ACC112 (cell line): ENCODE measurements around the gene CTBP1.

Experiments
- H2AFZ ChIP-seq: fragments of 200-600 bp; sonication (generic); one replicate; pipeline ENCODE4 v1.6.0; 2017; ENCODE audit warnings: antibody characterized with exemption, low read length; ENCODE audit not compliant: unreplicated experiment
- H3K27ac ChIP-seq: fragments of 200-600 bp; sonication (generic); 2 replicates; pipeline ENCODE4 v1.5.1; 2014; ENCODE audit warnings: low read depth, mild to moderate bottlenecking, antibody characterized with exemption, low read length, moderate library complexity
- H3K27me3 ChIP-seq: fragments of 200-600 bp; sonication (generic); 2 replicates; pipeline ENCODE4 v1.6.1; 2014; ENCODE audit warnings: mild to moderate bottlenecking, antibody characterized with exemption, low read length, moderate library complexity, mixed read lengths; ENCODE audit not compliant: insufficient read depth
- H3K36me3 ChIP-seq: fragments of 200-600 bp; sonication (generic); 2 replicates; pipeline ENCODE4 v1.6.1; 2016; ENCODE audit warnings: mild to moderate bottlenecking, antibody characterized with exemption, low read length, moderate library complexity, mixed read lengths; ENCODE audit not compliant: insufficient read depth
- H3K4me1 ChIP-seq: fragments of 200-600 bp; sonication (generic); one replicate; pipeline ENCODE4 v1.6.1; 2016; ENCODE audit warnings: low read length, mixed read lengths; ENCODE audit not compliant: insufficient read depth, unreplicated experiment, control insufficient read depth
- H3K4me3 ChIP-seq: fragments of 200-600 bp; sonication (generic); 2 replicates; pipeline ENCODE4 v1.5.1; 2014; ENCODE audit warnings: mild to moderate bottlenecking, low read depth, low read length
- H3K79me2 ChIP-seq: fragments of 200-600 bp; sonication (generic); one replicate; pipeline ENCODE4 v1.6.0; 2016; ENCODE audit warnings: low read length; ENCODE audit not compliant: control insufficient read depth, unreplicated experiment, insufficient read depth

Gene CTBP1

GRCh38 chr4:1221155-1221870 is 27.6 kb downstream of the CTBP1 start:
- Histone ChIP-seq H3K4me3 (no peak overlapping the region), H2AFZ (no peak overlapping the region), H3K4me1 (no peaks in the 10 kb centered on the region), H3K79me2 (peaks cover 2% of the 10 kb centered on the region), H3K27ac (no peak overlapping the region), H3K36me3 (peaks cover 31% of the 10 kb centered on the region; the same call in 1 of the 2 replicates), H3K27me3 (no peaks in the 10 kb centered on the region)

DNA sequence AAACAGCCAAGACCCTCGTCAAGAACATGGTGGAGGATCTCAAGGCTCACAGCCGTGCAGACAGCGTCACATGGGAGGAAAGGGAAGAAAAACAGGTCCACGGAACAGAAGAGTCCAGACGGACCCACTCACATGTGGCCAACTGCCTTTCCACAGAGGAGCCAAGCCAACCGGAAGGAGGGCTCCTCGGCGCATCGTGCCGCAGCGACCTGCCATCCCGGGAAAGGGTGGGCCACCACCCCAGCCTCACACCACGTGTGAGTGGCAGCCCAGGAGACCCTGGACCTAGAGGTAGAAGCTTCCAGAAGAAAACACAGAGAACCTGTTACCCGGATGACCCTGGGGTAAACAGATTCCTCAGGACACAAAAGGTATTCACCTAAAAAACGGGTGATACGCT is 28.4 kb downstream of the CTBP1 start:
- H3K27me3 ChIP-seq = no peaks in the 10 kb centered on the region
- peaks cover 30% of the 10 kb centered on the region; the same call in 1 of the 2 replicates for H3K36me3 ChIP-seq
- no peak overlapping the region for H3K27ac ChIP-seq
- H3K4me3 ChIP-seq = no peak overlapping the region
- H3K79me2 ChIP-seq = peaks cover 2% of the 10 kb centered on the region
- H3K4me1 ChIP-seq = no peaks in the 10 kb centered on the region
- no peak overlapping the region for H2AFZ ChIP-seq

GRCh38 chr4:1219566-1219950 is 29.4 kb downstream of the CTBP1 start:
- Histone ChIP-seq H3K4me3 (no peak overlapping the region), H3K4me1 (no peaks in the 10 kb centered on the region), H2AFZ (no peak overlapping the region), H3K27ac (no peak overlapping the region), H3K36me3 (peaks cover 23% of the 10 kb centered on the region; the same call in 1 of the 2 replicates), H3K79me2 (peaks cover 2% of the 10 kb centered on the region), H3K27me3 (no peaks in the 10 kb centered on the region)

DNA sequence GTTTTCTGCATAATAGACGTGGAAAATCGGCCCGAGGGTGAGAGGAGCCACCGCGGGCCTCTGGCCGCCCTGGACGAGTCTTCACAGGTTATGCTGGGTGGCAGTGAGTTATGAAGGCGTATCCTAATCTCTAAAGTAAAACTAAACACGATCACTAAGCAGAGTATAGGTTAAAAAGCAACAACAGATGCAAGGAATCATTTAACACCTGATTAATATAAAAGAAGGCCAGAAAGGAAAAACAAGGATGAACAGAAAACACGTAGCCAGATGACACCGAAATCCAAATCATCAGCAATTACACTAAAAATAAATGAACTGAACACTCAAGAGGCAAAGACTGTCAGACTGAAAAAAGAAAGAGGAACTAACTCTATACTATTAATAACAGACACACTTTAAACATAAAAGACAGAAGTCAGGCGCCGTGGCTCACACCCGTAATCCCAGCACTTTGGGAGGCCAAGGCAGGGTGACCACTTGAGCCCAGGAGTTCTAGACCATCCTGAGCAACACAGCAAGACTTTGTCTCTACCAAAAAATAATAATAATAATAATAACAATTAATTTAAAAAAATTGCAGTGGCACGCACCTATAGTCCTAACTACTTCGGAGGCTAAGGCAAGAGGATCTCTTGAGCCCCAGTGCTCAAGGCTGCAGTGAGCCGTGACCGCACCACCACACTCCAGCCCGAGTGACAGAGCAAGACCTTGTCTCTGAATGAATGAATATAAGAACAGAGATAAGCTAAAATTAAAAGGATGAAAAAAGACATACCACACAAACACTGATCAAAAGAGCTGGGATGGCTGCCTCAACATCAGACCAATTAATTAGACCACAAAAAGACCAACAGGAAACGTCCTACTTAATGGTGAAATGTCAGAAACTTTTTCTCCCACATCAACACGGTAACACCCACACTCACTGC is 30.0 kb downstream of the CTBP1 start:
- peaks cover 17% of the 10 kb centered on the region; the same call in 1 of the 2 replicates for H3K36me3 ChIP-seq
- no peak overlapping the region for H3K27ac ChIP-seq
- H3K79me2 ChIP-seq = peaks cover 2% of the 10 kb centered on the region
- no peak overlapping the region for H3K4me3 ChIP-seq
- H3K4me1 ChIP-seq = no peaks in the 10 kb centered on the region
- no peak overlapping the region for H2AFZ ChIP-seq
- no peaks in the 10 kb centered on the region for H3K27me3 ChIP-seq

DNA sequence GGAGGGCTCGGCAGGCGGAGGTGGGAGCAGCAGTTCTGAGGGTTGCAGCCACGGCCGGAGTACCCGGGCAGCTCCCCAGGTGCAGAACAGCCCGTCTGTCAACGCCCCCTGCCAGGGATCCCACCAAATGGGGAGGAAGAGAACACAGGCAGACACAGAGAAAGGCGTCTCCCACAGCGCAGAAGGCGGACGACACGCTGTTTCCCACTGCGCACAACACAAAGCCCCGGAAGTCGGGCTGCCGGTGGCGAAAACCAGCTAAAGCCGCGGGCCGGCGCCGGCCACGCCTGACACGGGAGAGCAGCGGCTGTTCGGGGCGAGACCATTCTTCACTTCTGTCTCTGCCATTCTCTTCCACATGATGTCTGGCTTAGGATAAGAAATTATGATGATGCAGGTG is 31.6 kb downstream of the CTBP1 start:
- Histone ChIP-seq H3K36me3 (peaks cover 15% of the 10 kb centered on the region; the same call in 1 of the 2 replicates), H3K79me2 (peaks cover 2% of the 10 kb centered on the region), H2AFZ (no peak overlapping the region), H3K27ac (no peak overlapping the region), H3K27me3 (no peaks in the 10 kb centered on the region), H3K4me1 (no peaks in the 10 kb centered on the region), H3K4me3 (no peak overlapping the region)

DNA sequence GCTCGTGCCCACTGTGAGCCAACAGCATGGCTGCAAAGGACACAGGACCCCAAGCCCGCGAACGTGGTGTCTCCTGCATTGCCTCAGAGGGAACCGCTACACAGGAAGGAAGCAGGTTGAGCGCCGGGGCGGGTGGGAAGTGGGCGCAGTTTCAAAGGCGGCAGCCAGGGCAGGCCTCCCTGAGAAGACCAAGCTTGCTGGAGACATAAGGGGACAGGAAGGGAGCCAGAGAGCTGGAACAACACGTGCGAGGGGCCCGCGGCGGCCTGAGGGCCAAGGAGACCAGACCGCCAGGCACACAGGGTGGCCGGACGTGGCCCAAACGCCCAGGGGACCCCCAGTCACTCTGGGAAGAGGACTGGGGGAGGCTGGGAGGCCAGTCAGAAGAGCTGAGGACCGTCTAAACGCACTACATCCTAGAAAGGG is 32.0 kb downstream of the CTBP1 start:
- Histone ChIP-seq H2AFZ (no peak overlapping the region), H3K36me3 (peaks cover 15% of the 10 kb centered on the region; the same call in 1 of the 2 replicates), H3K4me3 (no peak overlapping the region), H3K79me2 (peaks cover 2% of the 10 kb centered on the region), H3K4me1 (no peaks in the 10 kb centered on the region), H3K27me3 (no peaks in the 10 kb centered on the region), H3K27ac (no peak overlapping the region)

- Histone ChIP-seq H3K27ac (no peak overlapping the region), H3K27me3 (no peaks in the 10 kb centered on the region), H3K4me1 (no peaks in the 10 kb centered on the region), H3K4me3 (no peak overlapping the region), H3K36me3 (peaks cover 15% of the 10 kb centered on the region; the same call in 1 of the 2 replicates), H3K79me2 (peaks cover 2% of the 10 kb centered on the region), H2AFZ (no peak overlapping the region)
Measured at GRCh38 chr4:1216076-1216614, 32.8 kb downstream of the CTBP1 start.

GRCh38 chr4:1215141-1216075 is 33.5 kb downstream of the CTBP1 start:
- Histone ChIP-seq H3K36me3 (peaks cover 11% of the 10 kb centered on the region; the same call in 1 of the 2 replicates), H3K27me3 (no peaks in the 10 kb centered on the region), H3K27ac (no peak overlapping the region), H3K79me2 (peaks cover 2% of the 10 kb centered on the region), H2AFZ (no peak overlapping the region), H3K4me1 (no peaks in the 10 kb centered on the region), H3K4me3 (no peak overlapping the region)

GRCh38 chr4:1214101-1215095 is 34.5 kb downstream of the CTBP1 start:
- no peaks in the 10 kb centered on the region for H3K27me3 ChIP-seq

More at GRCh38 chr4:1214101-1215095, 34.5 kb downstream of the CTBP1 start:
- Histone ChIP-seq H3K27ac (no peak overlapping the region), H2AFZ (no peak overlapping the region), H3K36me3 (peaks cover 7% of the 10 kb centered on the region; the same call in 1 of the 2 replicates), H3K4me1 (peaks cover 6% of the 10 kb centered on the region), H3K4me3 (no peak overlapping the region), H3K79me2 (peaks cover 2% of the 10 kb centered on the region)
